Thoracic aorta (tissue), 2 donors: ENCODE results near the gene MAG. TPM values are rescaled to one million over a fixed set of nuclear protein-coding genes. Genes with fewer than 3 reads are reported as not detected.

Experiments used
- ATAC-seq: fragments of 150-250 bp; one replicate; pipeline ENCODE4 v1.8.0; 2017; ENCODE audit warnings: low read depth; ENCODE audit not compliant: insufficient number of reproducible peaks, low FRiP score
- DNase-seq: peaks from one replicate; pipeline ENCODE4 v3.0.0-alpha.2; 2020; ENCODE audit warnings: low spot score
- H3K27ac ChIP-seq, 2 donors: fragments of 200-600 bp; sonication (generic); 1 replicate in 1 of 2; 2 replicates in 1 of 2; pipeline ENCODE4 v1.5.1; 2016; ENCODE audit warnings: mild to moderate bottlenecking in 2 of 2, moderate library complexity in 2 of 2
- H3K27me3 ChIP-seq: fragments of 200-600 bp; sonication (generic); replicated peaks from 2 replicates; pipeline ENCODE4 v1.6.0; 2016; ENCODE audit warnings: mild to moderate bottlenecking; ENCODE audit not compliant: insufficient read depth
- H3K36me3 ChIP-seq: fragments of 200-600 bp; sonication (generic); one replicate; pipeline ENCODE4 v1.5.1; 2016
- H3K4me1 ChIP-seq, 2 donors: fragments of 200-600 bp; sonication (generic); 1 replicate in 1 of 2; 2 replicates in 1 of 2; pipeline versions ENCODE4 v1.5.1 to v1.6.0; 2016; ENCODE audit warnings: low read depth in 2 of 2, mild to moderate bottlenecking in 1 of 2; ENCODE audit not compliant: control insufficient read depth in 1 of 2
- H3K4me3 ChIP-seq: fragments of 200-600 bp; sonication (generic); 2 replicates; pipeline ENCODE4 v1.5.1; 2016; ENCODE audit warnings: mild to moderate bottlenecking
- H3K9me3 ChIP-seq: fragments of 200-600 bp; sonication (generic); 2 replicates; pipeline ENCODE4 v1.5.1; 2016
- CTCF ChIP-seq: fragments of 200-600 bp; sonication (generic); IDR thresholded peaks from one replicate; pipeline ENCODE4 v1.5.1; 2019; ENCODE audit warnings: antibody characterized with exemption
- total RNA-seq, 2 donors: library from RNA; depleted of rRNA; stranded (reverse); fragments of >200 nt; gene quantifications; one replicate each; pipeline versions ENCODE4 v1.1.0 to v1.2.3, GENCODE V29; 2016

Gene MAG
- total RNA-seq, 2 donors from 2014 or later, result 2.8 TPM; not detected in 1

GRCh38 chr19:35328851-35329285, 36.9 kb downstream of the MAG start, which contains the start of gene CD22:
CD22 (plus strand) TSS chr19:35329187; CDS start chr19:35332041, 2,854 bp downstream.
- ATAC-seq, result no peak
- DNase-seq, result no peak
- Histone ChIP-seq H3K27me3 (no peaks in the 10 kb centered on the region), H3K36me3 (no peaks in the 10 kb centered on the region), H3K4me3 (no peak within 1 kb of the TSS), H3K4me1 (no peaks in the 10 kb centered on the region), H3K27ac (no peak within 1 kb of the TSS), H3K9me3 (no peaks in the 10 kb centered on the region)
- no peak for TF ChIP-seq CTCF

- ATAC-seq, result no peak
- no peaks in the 10 kb centered on the region for H3K27me3 ChIP-seq
- no peak for DNase-seq
Measured at GRCh38 chr19:35329323-35329722, 37.4 kb downstream of the MAG start.

GRCh38 chr19:35330475-35330874, 38.5 kb downstream of the MAG start:
- Histone ChIP-seq H3K4me1 (no peaks in the 10 kb centered on the region), H3K27me3 (no peaks in the 10 kb centered on the region), H3K27ac (no peak overlapping the region), H3K4me3 (no peak overlapping the region), H3K9me3 (no peaks in the 10 kb centered on the region), H3K36me3 (no peaks in the 10 kb centered on the region)
- DNase-seq (no peak), ATAC-seq (no peak)
- TF ChIP-seq CTCF, result no peak

More at GRCh38 chr19:35329323-35329722, 37.4 kb downstream of the MAG start:
- no peak overlapping the region for H3K4me3 ChIP-seq
- H3K36me3 ChIP-seq, result no peaks in the 10 kb centered on the region
- no peaks in the 10 kb centered on the region for H3K4me1 ChIP-seq
- TF ChIP-seq CTCF, result no peak
- no peaks in the 10 kb centered on the region for H3K9me3 ChIP-seq
- no peak overlapping the region for H3K27ac ChIP-seq

- Histone ChIP-seq H3K4me1 (no peaks in the 10 kb centered on the region), H3K9me3 (no peaks in the 10 kb centered on the region), H3K27me3 (no peaks in the 10 kb centered on the region), H3K4me3 (no peak overlapping the region), H3K27ac (no peak overlapping the region), H3K36me3 (no peaks in the 10 kb centered on the region)
- ATAC-seq (no peak), DNase-seq (no peak)
- no peak for TF ChIP-seq CTCF
Measured at GRCh38 chr19:35331551-35332214, 39.7 kb downstream of the MAG start.

- ATAC-seq (no peak), DNase-seq (no peak)
- Histone ChIP-seq H3K27me3 (no peaks in the 10 kb centered on the region), H3K4me3 (no peak overlapping the region), H3K9me3 (no peaks in the 10 kb centered on the region), H3K27ac (no peak overlapping the region), H3K4me1 (no peaks in the 10 kb centered on the region), H3K36me3 (no peaks in the 10 kb centered on the region)
- no peak for TF ChIP-seq CTCF
Measured at GRCh38 chr19:35332817-35333216, 40.9 kb downstream of the MAG start.
